HG03060 (cell line): ENCODE measurements around the gene ADORA2A.
"Not testable (repeated sequence)": the region's sequence is repeated elsewhere in the genome, so short reads cannot be mapped to it uniquely, and the experiment has no call there.

ENCODE experiments used
- ATAC-seq: cut with Tn5 transposase; IDR thresholded peaks from one replicate; pipeline ENCODE4 v1.9.1; 2021; ENCODE audit warnings: low read depth, moderate number of reproducible peaks; ENCODE audit not compliant: unreplicated experiment

ADORA2A gene

GRCh38 chr22:24474649-24475255 is 47.4 kb downstream of the ADORA2A start:
- no peak for ATAC-seq

- no peak for ATAC-seq
Measured at GRCh38 chr22:24481641-24482040, 54.2 kb downstream of the ADORA2A start.

- no peak for ATAC-seq
Measured at GRCh38 chr22:24482575-24482974, 55.2 kb downstream of the ADORA2A start.

- ATAC-seq, result no peak
Measured at GRCh38 chr22:24482998-24483397, 55.6 kb downstream of the ADORA2A start.

- ATAC-seq, result no peak
Measured at GRCh38 chr22:24483976-24484545, 56.7 kb downstream of the ADORA2A start.

- no peak for ATAC-seq
Measured at GRCh38 chr22:24485170-24485569, 57.8 kb downstream of the ADORA2A start.

- no peak for ATAC-seq
Measured at GRCh38 chr22:24485608-24486007, 58.2 kb downstream of the ADORA2A start.

GRCh38 chr22:24486501-24486921 is 59.1 kb downstream of the ADORA2A start:
- no peak for ATAC-seq

- no peak for ATAC-seq
Measured at GRCh38 chr22:24489011-24489410, 61.6 kb downstream of the ADORA2A start.

- not testable (repeated sequence) for ATAC-seq
Measured at GRCh38 chr22:24489434-24489833, 62.0 kb downstream of the ADORA2A start.
